Medulla oblongata (tissue), 1 donor: ENCODE measurements around the gene SWAP70.

Experiments
- DNase-seq: peaks from one replicate; pipeline ENCODE4 v3.0.0-alpha.2; 2015; ENCODE audit errors: extremely low spot score

SWAP70 gene

DNA sequence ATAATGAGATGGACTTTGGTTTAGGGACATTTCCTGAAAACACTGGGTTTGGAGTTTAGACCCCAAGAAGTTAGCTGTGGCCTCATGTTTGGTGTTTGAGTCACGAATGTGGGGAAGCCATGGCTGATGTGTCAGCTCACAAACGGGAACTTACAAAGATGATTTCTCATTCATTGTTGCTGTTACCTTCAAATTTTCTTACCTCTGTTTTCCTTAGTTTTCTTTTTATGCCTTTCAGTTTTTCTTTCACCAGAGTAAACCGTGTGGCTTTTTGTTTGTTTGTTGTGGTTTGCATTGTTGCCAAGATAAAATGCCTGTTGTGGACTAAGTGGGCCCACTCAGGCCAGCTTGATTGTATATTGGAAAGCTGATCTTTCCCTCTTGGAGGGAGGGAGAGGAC, 89.1 kb downstream of the SWAP70 start:
- DNase-seq, result no peak

GRCh38 chr11:9754010-9754471, 90.2 kb downstream of the SWAP70 start:
- no peak for DNase-seq

DNA sequence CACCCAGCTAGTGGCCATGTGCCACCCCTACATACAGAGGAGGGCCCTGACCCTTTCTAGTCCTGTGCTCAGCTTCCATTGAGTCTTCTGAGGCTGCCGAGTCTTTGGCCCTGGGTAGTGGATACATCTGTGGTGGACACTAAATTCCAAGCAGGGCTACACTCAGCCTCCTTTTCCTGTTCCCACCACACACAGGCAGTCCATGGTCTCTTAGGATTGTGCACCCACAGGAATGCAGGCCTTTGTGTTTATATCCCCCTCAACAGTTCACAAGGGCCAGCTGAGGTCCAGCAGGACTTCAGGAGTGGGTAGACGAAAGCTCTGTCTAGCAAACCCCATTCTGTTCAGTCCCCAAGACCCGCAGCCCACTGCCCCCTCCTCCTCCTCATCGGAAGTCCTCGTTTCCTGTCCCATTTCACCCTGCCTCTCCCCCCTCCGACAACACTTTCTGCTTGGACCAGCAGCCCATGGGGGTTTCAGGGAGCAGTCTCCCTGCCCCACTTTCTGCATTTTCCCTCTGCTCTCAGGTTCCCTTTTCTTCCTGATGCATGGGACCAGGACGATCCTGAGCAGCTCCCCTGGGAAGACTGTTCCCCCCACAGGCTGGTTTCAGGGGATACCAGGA, 91.8 kb downstream of the SWAP70 start:
- DNase-seq, result no peak

- DNase-seq, result no peak
Measured at GRCh38 chr11:9756461-9756860, 92.6 kb downstream of the SWAP70 start.

GRCh38 chr11:9756878-9757277, 93.0 kb downstream of the SWAP70 start:
- DNase-seq, result no peak

GRCh38 chr11:9757809-9758636, 94.1 kb downstream of the SWAP70 start:
- peak; percentile 88 for DNase-seq

- DNase-seq, result peak; percentile 68
Measured at GRCh38 chr11:9758637-9759518, 95.0 kb downstream of the SWAP70 start.

- peak; percentile 50 for DNase-seq
Measured at GRCh38 chr11:9759519-9760192, 95.8 kb downstream of the SWAP70 start.

DNA sequence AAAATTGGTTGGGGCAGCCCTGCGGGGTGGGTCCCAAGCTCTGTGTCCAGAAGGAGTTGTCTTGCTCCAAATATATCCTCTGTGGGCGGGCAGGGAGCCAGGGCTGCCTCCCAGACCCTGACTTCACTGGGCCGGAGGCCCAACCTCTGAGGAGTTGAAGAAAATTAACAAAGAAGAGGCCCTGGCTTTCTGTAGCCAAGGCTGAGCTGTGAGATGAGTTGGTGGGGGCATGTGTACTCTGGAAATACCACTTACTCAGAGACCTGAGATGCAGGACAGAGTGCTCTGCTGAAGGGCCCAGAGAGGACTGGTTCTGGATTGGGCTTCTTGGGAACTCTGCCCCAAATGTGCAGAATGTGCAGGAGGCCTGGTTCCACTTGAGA, 96.3 kb downstream of the SWAP70 start:
- DNase-seq, result peak; percentile 82

DNA sequence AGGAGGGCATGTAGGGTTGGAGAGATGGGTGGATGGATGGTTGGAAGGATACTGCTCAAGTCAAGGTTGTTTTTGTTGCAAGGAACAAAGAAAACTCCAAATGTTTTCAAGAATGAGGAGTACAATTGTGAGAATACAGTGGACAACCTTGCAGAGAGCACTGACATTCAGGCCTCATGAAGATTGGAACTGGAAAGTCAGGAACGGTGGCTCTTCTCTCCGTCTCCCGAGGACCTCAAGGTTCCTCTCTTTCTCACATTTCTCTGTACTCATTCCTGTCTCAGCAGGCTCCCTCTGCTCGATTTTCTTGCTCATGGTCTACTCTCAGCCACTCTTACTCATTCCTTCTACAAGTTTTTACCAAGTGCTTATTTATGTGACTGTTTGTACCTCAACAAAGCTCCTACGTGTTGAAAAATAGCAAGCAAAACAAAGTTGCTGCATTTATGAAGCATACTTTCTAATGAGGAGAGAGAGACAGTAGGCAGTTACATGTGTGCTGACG, 97.6 kb downstream of the SWAP70 start:
- no peak for DNase-seq

DNA sequence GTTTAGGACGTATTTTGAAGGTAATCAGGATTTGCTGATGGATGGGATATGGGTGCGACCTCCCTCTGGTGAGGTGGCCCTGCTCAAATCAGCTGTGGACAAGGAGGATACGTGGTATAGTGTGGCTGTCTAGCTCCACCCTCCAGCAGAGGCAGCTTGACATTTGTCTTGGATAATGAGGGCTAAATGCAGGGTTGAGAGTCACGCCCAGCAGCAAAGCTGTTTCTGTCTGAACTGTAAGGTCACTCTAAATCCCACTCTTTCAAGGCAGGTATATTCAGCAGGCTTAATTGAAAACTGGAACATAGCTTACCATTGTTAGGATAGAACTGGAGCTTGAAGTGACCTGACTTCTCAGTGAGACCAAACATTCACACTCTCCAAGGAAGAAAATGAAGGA, 98.7 kb downstream of the SWAP70 start:
- DNase-seq, result no peak

- no peak for DNase-seq
Measured at GRCh38 chr11:9763301-9763700, 99.4 kb downstream of the SWAP70 start.

DNA sequence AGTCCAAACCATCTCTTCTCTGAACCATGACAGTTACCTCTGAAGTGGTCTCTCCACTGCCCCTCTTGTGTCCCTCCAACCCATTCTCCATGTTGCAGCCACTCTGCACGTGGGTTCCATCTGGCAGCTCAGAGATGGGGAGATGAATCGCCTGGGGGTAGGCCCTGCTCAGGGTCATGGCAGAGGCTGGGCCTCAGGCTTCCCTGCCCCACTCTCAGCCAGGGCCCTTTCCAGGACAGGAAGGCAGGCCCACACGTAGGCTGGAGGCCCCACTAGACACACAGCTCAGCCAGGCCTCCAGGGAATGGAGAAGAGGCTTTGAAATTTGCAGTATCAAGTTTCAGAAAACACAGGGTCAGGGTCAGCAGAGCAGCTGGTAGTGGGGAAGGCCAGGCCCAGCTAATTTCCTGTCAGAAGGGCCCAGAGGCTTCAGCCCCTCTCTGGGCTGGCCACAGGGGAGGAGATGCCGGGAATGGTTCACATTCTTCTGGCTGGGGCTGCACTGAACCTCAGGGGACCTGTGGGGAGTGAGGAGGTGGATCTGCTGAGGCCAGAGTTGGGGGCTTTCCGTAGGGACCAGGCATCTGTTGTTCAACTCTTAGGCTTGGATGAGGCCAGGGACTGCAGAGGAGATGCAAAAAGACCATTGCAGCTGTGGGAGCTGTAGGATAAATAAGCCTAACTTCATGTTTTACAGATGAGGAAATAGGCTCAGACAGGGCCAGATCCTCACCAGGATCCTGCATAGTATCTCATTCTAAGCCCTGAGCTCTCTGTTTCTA, 101.6 kb downstream of the SWAP70 start:
- no peak for DNase-seq

GRCh38 chr11:9769621-9770020, 105.7 kb downstream of the SWAP70 start:
- DNase-seq, result no peak

DNA sequence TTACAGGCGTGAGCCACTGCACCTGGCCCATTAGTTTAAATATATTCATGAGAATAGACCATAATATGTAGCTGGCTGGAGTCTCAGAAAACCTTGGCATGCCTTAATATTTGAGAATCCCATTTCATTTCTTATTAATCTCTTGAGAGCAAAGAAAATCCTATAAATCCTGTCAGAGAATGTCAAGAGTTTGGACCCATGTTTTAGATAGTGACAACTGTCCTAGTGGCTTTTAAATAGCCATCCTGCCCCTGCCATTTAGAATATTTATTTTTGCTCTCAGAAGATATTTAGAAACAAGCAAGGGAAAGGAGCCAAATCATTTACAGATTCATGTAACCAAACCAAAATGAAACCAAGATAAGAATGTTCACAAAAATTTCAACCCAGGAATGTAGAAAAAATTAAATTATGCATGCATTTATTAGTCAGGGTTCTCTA, 107.2 kb downstream of the SWAP70 start:
- no peak for DNase-seq

DNA sequence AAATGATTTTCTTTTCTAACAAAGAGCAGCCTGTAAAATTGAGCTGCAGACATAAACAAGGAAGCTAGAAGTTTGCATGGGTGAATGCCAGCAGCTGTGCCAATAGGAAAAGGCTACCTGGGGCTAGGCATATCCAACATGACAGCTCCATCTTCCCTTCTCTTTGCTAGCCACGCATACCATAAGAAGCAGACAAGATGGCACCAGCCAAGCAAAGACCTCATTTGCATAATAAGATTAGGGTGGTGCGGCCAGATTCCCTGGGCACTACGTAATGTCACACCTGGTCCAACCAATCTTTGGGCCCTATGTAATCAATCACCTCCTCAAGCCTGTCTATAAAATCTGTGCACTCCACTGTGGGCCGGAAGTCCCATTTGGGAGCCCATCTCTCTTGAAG, 108.3 kb downstream of the SWAP70 start:
- no peak for DNase-seq

- no peak for DNase-seq
Measured at GRCh38 chr11:9773524-9773923, 109.6 kb downstream of the SWAP70 start.

- DNase-seq, result no peak
Measured at GRCh38 chr11:9774109-9774508, 110.2 kb downstream of the SWAP70 start.

DNA sequence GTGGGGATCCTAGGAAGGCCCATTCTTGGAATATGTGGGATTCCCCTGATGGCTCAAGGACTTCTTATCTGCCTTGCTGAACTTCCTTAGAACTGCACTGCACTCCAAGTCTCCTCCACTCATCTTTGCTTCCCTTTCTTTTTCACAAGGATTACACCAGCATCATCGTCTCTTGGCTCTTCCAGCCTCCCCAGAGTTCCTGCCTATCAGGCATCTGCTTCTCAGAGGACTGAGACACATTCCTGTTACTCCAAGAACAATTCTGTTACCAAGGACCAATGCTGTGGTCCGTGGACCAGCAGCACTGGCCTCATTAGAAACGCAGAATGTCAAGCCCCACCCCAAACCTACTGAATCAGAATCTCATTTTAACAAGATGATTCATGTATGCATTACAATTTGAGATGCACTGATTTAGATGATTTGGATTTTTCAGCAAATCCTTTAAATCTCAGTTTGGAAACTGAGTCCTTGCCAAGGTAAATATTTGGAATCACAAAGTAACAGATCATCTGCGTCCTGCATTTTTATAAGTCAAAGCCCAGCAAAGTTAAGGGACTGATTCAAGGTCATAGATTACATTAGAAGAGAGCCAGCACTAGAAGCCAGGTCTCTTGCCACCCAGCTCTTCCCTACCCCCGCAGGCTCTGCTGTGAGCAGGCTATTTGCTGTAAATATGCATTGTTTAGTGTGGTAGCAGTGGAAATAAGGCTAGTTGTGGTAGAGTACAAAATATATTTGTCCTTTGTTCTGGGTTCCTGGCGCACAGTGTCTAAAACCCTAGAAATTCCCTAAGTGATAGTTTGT, 110.9 kb downstream of the SWAP70 start:
- DNase-seq, result no peak

- no peak for DNase-seq
Measured at GRCh38 chr11:9775398-9775779, 111.5 kb downstream of the SWAP70 start.
